Measurements from ENCODE around the gene PTCH2.

Gene PTCH2

DNA sequence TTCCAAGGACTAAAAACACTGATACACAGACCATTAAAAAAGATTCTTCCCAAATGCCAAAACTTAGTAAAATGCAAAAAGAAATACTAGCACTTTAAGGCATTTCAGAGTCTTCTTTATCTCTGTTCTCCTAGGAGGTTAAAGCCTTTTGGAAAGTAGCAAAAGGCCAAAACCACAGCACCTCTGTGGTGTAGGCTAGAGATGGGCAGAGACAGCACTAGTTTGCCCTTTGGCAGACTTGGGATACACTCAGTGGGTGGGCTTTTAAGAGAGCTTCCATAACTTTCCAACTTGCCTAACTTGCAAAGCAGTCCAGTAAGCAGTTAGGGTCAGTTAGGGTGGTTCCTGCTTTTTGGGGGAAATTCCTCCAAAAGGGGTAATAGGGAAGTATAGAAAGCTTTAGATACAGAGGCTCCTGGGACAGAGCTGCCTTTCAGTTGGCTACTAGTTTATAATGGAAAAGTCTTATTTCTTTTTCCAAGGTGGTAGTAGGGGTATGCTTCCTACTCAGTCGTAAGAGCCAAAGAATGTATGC, 17.9 kb upstream of the PTCH2 start:
- Histone ChIP-seq H3K27me3 (ENCODE audit: control insufficient read depth, insufficient read depth, low read length) (no peaks in the 10 kb centered on the region), H3K9me3 (ENCODE audit: control insufficient read depth, insufficient read depth, low read depth, low read length) (no peaks in the 10 kb centered on the region), H3K27ac (ENCODE audit: low read depth, low read length) (no peak overlapping the region), H3K9ac (ENCODE audit: low read length) (no peak overlapping the region), H3K4me1 (ENCODE audit: control insufficient read depth, insufficient read depth, low read length) (peaks cover 13% of the 10 kb centered on the region), H3K36me3 (ENCODE audit: control insufficient read depth, insufficient read depth, low read length) (peaks cover 6% of the 10 kb centered on the region; the same call in 1 of the 2 replicates), H3K4me3 (ENCODE audit: low read depth, low read length) (no peak overlapping the region)

DNA sequence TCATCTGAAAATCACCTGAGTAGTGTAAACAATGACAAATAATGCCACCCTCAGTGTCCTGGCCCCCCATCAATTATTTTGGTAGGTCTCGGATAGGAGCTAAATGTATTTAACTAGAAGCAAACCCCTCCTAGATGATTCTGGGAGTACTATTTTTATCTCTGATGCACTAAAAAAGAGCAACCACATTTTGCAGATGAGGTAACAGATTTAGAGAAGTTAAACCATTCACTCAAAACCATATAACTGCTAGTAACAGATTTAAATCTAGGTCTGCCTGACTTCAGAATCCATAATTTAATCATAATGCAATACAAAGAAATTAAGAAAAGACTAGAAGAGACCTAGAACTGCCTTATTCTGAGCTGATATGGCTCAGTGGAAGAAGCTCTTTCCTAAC, 17.3 kb upstream of the PTCH2 start:
- no peak overlapping the region for H3K9ac ChIP-seq (ENCODE audit: low read length)
- no peak overlapping the region for H3K27ac ChIP-seq (ENCODE audit: low read depth, low read length)
- H3K36me3 ChIP-seq (ENCODE audit: control insufficient read depth, insufficient read depth, low read length), result peaks cover 9% of the 10 kb centered on the region; the same call in 1 of the 2 replicates
- no peaks in the 10 kb centered on the region for H3K9me3 ChIP-seq (ENCODE audit: control insufficient read depth, insufficient read depth, low read depth, low read length)
- no peaks in the 10 kb centered on the region for H3K27me3 ChIP-seq (ENCODE audit: control insufficient read depth, insufficient read depth, low read length)
- H3K4me3 ChIP-seq (ENCODE audit: low read depth, low read length), result no peak overlapping the region
- H3K4me1 ChIP-seq (ENCODE audit: control insufficient read depth, insufficient read depth, low read length), result peaks cover 13% of the 10 kb centered on the region

DNA sequence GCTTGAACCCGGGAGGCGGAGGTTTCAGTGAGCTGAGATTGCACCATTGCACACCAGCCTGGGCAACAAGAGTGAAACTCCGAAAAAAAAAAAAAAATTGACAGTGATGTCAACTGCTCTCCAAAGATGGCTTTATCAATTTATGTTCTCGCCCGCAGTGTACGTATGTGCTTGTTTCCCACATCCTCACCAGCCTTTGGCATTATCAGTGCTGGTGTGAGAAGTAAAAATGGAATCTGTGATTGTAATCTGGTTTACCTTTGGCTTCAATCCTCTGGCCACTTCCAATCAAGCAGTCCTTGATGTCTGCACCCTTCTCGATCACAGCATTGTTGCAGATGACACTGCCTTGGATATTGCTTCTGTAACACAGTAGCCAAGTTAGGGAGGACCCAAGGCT, 14.4 kb upstream of the PTCH2 start:
- peaks cover 9% of the 10 kb centered on the region; the same call in 1 of the 2 replicates for H3K36me3 ChIP-seq (ENCODE audit: control insufficient read depth, insufficient read depth, low read length)

DNA sequence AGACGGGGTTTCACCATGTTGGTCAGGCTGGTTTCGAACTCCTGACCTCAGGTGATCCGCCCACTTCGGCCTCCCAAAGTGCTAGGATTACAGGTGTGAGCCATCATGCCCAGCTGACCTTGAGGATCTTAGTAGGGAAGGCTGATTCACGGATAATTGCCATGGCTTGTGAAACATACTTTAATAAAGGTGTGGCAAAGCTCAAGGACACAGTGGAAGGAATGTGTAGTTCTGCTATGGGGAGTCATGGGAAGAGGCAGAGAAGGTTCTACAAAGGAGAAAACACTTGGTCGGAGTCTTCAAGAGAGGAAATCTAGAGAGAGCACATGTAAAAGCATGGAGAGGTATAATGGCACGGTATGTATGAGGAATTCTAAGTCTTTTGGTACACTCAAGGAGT, 12.7 kb upstream of the PTCH2 start:
- Histone ChIP-seq H3K27ac (ENCODE audit: low read depth, low read length) (no peak overlapping the region), H3K4me3 (ENCODE audit: low read depth, low read length) (no peak overlapping the region), H3K9ac (ENCODE audit: low read length) (no peak overlapping the region)

More for the DNA sequence above, 14.4 kb upstream of the PTCH2 start:
- Histone ChIP-seq H3K27me3 (ENCODE audit: control insufficient read depth, insufficient read depth, low read length) (no peaks in the 10 kb centered on the region), H3K9me3 (ENCODE audit: control insufficient read depth, insufficient read depth, low read depth, low read length) (no peaks in the 10 kb centered on the region), H3K4me3 (ENCODE audit: low read depth, low read length) (no peak overlapping the region), H3K27ac (ENCODE audit: low read depth, low read length) (no peak overlapping the region), H3K4me1 (ENCODE audit: control insufficient read depth, insufficient read depth, low read length) (peaks cover 13% of the 10 kb centered on the region), H3K9ac (ENCODE audit: low read length) (no peak overlapping the region)

DNA sequence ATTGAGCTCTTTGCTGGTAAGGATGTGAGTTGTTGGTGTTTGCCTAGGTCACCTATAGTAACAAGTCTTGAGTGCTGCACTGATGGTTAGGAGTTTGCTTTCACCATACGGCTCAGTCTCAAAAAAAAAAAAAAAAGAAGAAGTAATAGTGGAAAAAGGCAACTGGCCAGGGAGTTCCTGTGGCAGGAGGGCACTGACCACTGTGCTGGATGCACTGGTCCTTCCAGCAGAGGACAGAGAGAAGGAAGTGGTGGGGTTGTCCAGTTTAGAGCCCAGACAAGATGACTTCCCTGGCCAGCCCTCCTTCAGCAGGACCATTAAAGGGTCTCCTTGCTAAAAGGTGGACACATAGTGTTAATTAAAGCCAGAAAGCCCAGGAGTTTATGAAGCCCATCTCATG, 11.9 kb upstream of the PTCH2 start:
- Histone ChIP-seq H3K27ac (ENCODE audit: low read depth, low read length) (no peak overlapping the region), H3K27me3 (ENCODE audit: control insufficient read depth, insufficient read depth, low read length) (no peaks in the 10 kb centered on the region), H3K9ac (ENCODE audit: low read length) (no peak overlapping the region), H3K36me3 (ENCODE audit: control insufficient read depth, insufficient read depth, low read length) (peaks cover 13% of the 10 kb centered on the region; the same call in 1 of the 2 replicates), H3K4me1 (ENCODE audit: control insufficient read depth, insufficient read depth, low read length) (peaks cover 5% of the 10 kb centered on the region; the same call in 1 of the 2 replicates), H3K4me3 (ENCODE audit: low read depth, low read length) (no peak overlapping the region), H3K9me3 (ENCODE audit: control insufficient read depth, insufficient read depth, low read depth, low read length) (no peaks in the 10 kb centered on the region)

More for the DNA sequence above, 12.7 kb upstream of the PTCH2 start:
- peaks cover 7% of the 10 kb centered on the region for H3K4me1 ChIP-seq (ENCODE audit: control insufficient read depth, insufficient read depth, low read length)
- H3K27me3 ChIP-seq (ENCODE audit: control insufficient read depth, insufficient read depth, low read length), result no peaks in the 10 kb centered on the region
- peaks cover 9% of the 10 kb centered on the region; the same call in 1 of the 2 replicates for H3K36me3 ChIP-seq (ENCODE audit: control insufficient read depth, insufficient read depth, low read length)
- no peaks in the 10 kb centered on the region for H3K9me3 ChIP-seq (ENCODE audit: control insufficient read depth, insufficient read depth, low read depth, low read length)

DNA sequence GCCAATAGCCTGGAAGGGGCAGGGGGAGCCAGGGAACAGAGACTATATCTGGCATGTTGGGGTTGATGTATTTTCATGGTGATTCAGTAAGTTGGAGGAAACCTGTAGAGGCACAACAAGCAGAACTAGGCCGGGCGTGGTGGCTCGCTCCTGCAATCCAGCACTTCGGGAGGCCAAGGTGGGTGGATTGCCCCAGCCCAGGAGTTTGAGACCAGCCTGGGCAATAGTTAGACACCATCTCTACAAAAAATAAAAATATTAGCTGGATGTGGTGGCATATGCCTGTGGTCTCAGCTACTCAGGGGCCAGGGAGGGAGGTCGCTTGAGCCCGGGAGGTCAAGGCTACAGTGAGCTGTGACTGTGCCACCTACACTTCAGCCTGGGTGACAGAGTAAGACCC, 10.1 kb upstream of the PTCH2 start:
- H3K27me3 ChIP-seq (ENCODE audit: control insufficient read depth, insufficient read depth, low read length), result no peaks in the 10 kb centered on the region
- H3K4me3 ChIP-seq (ENCODE audit: low read depth, low read length), result no peak overlapping the region
- no peak overlapping the region for H3K9ac ChIP-seq (ENCODE audit: low read length)
- peaks cover 13% of the 10 kb centered on the region; the same call in 1 of the 2 replicates for H3K36me3 ChIP-seq (ENCODE audit: control insufficient read depth, insufficient read depth, low read length)
- no peaks in the 10 kb centered on the region for H3K9me3 ChIP-seq (ENCODE audit: control insufficient read depth, insufficient read depth, low read depth, low read length)
- no peak overlapping the region for H3K27ac ChIP-seq (ENCODE audit: low read depth, low read length)
- peaks cover 11% of the 10 kb centered on the region; the same call in 1 of the 2 replicates for H3K4me1 ChIP-seq (ENCODE audit: control insufficient read depth, insufficient read depth, low read length)

DNA sequence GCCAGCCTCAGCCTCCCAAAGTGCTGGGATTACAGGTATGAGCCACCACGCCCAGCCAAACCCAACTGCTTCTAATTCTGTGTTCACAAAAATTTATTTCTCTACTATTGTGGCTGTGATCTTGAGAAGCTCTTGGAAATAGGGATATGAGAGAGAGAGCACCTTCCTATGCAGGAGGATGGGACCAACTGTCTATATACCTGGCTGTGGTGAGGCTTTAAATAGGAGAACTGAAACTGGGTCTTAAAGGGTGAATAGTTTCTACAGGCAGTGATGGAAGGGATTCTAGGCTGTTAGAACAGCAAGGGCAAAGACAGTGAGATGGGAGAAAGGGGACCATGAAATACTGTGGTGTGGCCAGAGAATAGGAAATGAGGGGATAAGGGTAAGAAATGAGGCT, 8.3 kb upstream of the PTCH2 start:
- Histone ChIP-seq H3K4me1 (ENCODE audit: control insufficient read depth, insufficient read depth, low read length) (peaks cover 11% of the 10 kb centered on the region; the same call in 1 of the 2 replicates), H3K27me3 (ENCODE audit: control insufficient read depth, insufficient read depth, low read length) (no peaks in the 10 kb centered on the region), H3K36me3 (ENCODE audit: control insufficient read depth, insufficient read depth, low read length) (peaks cover 8% of the 10 kb centered on the region; the same call in 1 of the 2 replicates), H3K27ac (ENCODE audit: low read depth, low read length) (no peak overlapping the region), H3K9me3 (ENCODE audit: control insufficient read depth, insufficient read depth, low read depth, low read length) (no peaks in the 10 kb centered on the region), H3K4me3 (ENCODE audit: low read depth, low read length) (no peak overlapping the region), H3K9ac (ENCODE audit: low read length) (no peak overlapping the region)

DNA sequence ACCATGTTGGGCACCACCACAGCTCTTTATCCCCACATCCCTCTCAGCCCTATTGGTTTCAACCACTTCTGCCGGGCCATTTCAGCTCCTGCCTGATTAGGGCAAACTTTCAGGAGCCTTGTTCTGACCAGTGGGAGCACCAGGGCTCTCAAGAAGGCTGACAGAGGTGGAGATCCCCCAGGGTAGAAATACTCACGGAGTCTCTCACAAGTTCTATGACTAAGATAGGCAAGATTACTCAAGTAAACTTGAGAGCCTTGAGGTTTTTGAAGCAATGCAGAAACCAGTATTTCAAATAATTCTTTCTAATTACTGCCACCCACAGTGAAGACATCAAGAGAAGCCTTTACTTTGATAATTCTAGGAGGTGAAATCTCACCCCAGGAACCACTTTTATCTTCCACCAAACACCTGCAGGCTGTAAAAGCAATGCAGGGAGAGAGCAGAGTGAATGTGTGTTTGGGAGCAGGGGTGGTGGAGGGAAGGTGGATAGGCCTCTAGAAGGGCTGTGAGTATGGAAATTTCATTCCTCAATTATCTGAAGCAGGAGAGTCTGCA, 6.6 kb upstream of the PTCH2 start:
- Histone ChIP-seq H3K4me3 (ENCODE audit: low read depth, low read length) (no peak overlapping the region), H3K4me1 (ENCODE audit: control insufficient read depth, insufficient read depth, low read length) (peaks cover 11% of the 10 kb centered on the region; the same call in 1 of the 2 replicates), H3K9me3 (ENCODE audit: control insufficient read depth, insufficient read depth, low read depth, low read length) (no peaks in the 10 kb centered on the region), H3K27me3 (ENCODE audit: control insufficient read depth, insufficient read depth, low read length) (no peaks in the 10 kb centered on the region), H3K27ac (ENCODE audit: low read depth, low read length) (no peak overlapping the region), H3K36me3 (ENCODE audit: control insufficient read depth, insufficient read depth, low read length) (0 out of 2 replicates have a peak, but pooled peaks cover 4% of the 10 kb centered on the region), H3K9ac (ENCODE audit: low read length) (no peak overlapping the region)

DNA sequence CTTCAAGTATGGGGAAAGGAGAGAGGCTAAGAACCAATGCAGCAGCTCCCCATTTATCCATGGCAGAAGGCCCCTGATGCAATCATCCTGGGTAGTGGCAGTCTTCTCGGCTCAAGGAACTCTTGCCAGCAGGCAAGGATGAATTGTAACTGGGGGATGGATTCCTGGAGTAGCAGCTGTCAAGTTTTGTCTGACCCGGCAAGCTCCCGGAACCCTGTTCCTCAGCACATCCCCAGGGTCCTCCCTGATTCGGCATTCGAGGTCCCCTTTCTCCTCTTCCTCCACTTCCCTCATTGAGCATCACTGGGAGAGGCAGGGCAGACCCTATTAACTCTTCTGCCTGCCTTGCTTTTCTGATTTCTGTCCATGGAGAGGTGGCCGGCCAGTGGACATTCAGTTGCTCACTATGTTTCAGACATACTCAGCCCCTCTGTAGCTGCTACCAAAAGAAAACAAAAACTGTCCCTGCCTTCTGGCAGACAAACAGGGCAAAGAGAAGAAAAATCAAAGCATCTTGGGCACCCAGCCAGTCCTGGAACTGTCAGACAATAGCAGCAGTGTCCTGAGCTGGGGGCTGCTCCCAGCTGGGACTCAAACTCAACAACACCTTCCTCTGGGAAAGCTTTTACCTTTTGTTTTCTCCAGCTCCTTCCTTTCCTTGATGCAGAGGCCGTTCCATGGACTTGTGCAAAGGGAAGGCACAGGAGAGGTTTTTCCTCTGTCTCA, 5.6 kb upstream of the PTCH2 start:
- Histone ChIP-seq H3K27me3 (ENCODE audit: control insufficient read depth, insufficient read depth, low read length) (no peaks in the 10 kb centered on the region), H3K36me3 (ENCODE audit: control insufficient read depth, insufficient read depth, low read length) (0 out of 2 replicates have a peak, but pooled peaks cover 4% of the 10 kb centered on the region), H3K9me3 (ENCODE audit: control insufficient read depth, insufficient read depth, low read depth, low read length) (no peaks in the 10 kb centered on the region), H3K4me1 (ENCODE audit: control insufficient read depth, insufficient read depth, low read length) (peaks cover 11% of the 10 kb centered on the region; the same call in 1 of the 2 replicates), H3K9ac (ENCODE audit: low read length) (no peak overlapping the region), H3K4me3 (ENCODE audit: low read depth, low read length) (no peak overlapping the region), H3K27ac (ENCODE audit: low read depth, low read length) (no peak overlapping the region)

DNA sequence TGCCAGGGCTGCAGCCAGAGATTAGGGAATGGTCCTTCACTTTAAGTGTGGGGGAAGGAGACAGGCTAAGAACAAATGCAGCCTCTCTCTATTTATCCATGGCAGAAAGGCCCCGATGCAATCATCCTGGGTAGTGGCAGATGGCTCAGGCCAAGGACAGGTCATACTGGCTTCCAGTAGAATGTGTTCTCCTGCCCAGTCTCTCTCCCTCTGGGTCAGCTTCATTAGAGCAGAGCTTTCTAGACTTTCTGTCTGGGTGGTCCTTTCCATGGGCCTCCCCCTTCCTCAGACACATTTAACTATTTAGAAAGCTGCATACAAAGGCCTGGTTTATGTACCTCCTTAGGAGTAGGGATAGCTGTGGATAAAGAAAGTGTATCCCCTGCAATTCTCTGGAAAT, 4.8 kb upstream of the PTCH2 start:
- Histone ChIP-seq H3K9ac (ENCODE audit: low read length) (no peak overlapping the region), H3K27me3 (ENCODE audit: control insufficient read depth, insufficient read depth, low read length) (no peaks in the 10 kb centered on the region), H3K4me1 (ENCODE audit: control insufficient read depth, insufficient read depth, low read length) (peaks cover 11% of the 10 kb centered on the region; the same call in 1 of the 2 replicates), H3K9me3 (ENCODE audit: control insufficient read depth, insufficient read depth, low read depth, low read length) (no peaks in the 10 kb centered on the region), H3K27ac (ENCODE audit: low read depth, low read length) (no peak overlapping the region), H3K4me3 (ENCODE audit: low read depth, low read length) (no peak overlapping the region), H3K36me3 (ENCODE audit: control insufficient read depth, insufficient read depth, low read length) (0 out of 2 replicates have a peak, but pooled peaks cover 4% of the 10 kb centered on the region)

DNA sequence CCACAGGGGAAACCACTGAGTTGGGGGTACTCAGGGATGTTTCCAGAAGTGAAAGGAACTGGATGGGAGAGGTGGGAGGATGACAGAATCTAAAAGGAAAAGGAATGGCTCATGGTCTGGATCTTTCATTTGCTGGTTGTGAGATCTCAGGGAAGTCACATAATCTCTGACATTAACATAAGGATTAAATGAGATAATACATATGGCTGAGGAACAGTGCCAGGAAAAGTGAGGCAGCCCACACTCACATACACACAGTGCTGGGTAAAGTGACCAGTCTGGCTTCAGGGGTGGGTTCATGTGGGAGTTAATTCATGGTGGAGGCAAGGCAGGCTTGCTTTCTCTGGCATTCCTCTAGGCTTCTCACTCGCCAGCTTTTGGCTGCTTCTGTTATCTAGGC, 3.9 kb upstream of the PTCH2 start:
- Histone ChIP-seq H3K4me1 (ENCODE audit: control insufficient read depth, insufficient read depth, low read length) (peaks cover 11% of the 10 kb centered on the region; the same call in 1 of the 2 replicates), H3K9me3 (ENCODE audit: control insufficient read depth, insufficient read depth, low read depth, low read length) (no peaks in the 10 kb centered on the region), H3K36me3 (ENCODE audit: control insufficient read depth, insufficient read depth, low read length) (0 out of 2 replicates have a peak, but pooled peaks cover 4% of the 10 kb centered on the region), H3K4me3 (ENCODE audit: low read depth, low read length) (no peak overlapping the region), H3K9ac (ENCODE audit: low read length) (no peak overlapping the region), H3K27ac (ENCODE audit: low read depth, low read length) (no peak overlapping the region), H3K27me3 (ENCODE audit: control insufficient read depth, insufficient read depth, low read length) (peaks cover 5% of the 10 kb centered on the region)
